ENCODE measurements around the gene GPD2.

The GPD2 gene

DNA sequence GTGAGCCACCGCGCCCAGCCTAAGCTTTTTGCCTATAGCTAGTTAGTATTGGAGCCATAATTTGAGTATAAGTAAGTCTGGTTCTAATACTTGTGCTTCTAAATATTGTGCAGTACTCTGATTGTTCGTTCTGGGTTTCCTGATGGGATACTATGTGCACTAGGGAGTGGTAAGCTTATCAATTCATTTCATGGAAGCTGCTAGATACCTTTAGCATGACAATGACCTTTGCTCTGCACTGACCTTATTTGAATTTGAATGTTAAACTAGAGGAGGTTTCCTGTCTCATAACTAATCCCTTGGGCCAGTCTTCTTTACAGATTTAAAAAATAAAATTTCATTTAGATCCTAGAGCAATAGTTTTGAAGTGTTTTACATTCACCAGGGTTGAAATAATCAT, 125.1 kb downstream of the GPD2 start:
- DNase-seq (ENCODE audit: low read depth), result no peak
- no peak overlapping the region for H3K4me3 ChIP-seq (replicated peaks; ENCODE audit: low read depth, low read length)
- TF ChIP-seq, protein P1, sequence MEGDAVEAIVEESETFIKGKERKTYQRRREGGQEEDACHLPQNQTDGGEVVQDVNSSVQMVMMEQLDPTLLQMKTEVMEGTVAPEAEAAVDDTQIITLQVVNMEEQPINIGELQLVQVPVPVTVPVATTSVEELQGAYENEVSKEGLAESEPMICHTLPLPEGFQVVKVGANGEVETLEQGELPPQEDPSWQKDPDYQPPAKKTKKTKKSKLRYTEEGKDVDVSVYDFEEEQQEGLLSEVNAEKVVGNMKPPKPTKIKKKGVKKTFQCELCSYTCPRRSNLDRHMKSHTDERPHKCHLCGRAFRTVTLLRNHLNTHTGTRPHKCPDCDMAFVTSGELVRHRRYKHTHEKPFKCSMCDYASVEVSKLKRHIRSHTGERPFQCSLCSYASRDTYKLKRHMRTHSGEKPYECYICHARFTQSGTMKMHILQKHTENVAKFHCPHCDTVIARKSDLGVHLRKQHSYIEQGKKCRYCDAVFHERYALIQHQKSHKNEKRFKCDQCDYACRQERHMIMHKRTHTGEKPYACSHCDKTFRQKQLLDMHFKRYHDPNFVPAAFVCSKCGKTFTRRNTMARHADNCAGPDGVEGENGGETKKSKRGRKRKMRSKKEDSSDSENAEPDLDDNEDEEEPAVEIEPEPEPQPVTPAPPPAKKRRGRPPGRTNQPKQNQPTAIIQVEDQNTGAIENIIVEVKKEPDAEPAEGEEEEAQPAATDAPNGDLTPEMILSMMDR (IDR thresholded peaks at IDR 0.05; ENCODE audit: low read length, missing control alignments), result no peak

DNA sequence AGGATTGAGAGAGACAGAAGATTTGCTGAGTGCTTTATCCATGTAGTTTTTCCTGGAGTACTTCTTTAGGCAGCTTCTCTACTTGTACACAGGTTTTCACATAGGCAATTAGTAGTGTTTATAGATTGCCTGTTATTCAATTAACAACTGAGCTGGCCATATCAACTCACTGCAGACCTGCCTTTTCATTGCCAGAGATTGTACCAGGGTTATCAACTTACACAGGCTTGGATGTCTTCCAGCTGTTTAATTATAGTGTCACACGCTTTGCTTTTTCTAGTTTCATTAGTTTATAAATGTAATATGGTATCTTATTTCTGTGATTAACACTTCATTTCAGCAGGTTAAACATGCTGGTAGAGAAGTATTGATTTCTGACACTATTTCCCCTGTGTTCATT, 125.9 kb downstream of the GPD2 start:
- no peak for DNase-seq (ENCODE audit: low read depth)
- TF ChIP-seq, protein P1 (IDR thresholded peaks at IDR 0.05; ENCODE audit: low read length, missing control alignments), result no peak
- H3K4me3 ChIP-seq (replicated peaks; ENCODE audit: low read depth, low read length), result no peak overlapping the region

DNA sequence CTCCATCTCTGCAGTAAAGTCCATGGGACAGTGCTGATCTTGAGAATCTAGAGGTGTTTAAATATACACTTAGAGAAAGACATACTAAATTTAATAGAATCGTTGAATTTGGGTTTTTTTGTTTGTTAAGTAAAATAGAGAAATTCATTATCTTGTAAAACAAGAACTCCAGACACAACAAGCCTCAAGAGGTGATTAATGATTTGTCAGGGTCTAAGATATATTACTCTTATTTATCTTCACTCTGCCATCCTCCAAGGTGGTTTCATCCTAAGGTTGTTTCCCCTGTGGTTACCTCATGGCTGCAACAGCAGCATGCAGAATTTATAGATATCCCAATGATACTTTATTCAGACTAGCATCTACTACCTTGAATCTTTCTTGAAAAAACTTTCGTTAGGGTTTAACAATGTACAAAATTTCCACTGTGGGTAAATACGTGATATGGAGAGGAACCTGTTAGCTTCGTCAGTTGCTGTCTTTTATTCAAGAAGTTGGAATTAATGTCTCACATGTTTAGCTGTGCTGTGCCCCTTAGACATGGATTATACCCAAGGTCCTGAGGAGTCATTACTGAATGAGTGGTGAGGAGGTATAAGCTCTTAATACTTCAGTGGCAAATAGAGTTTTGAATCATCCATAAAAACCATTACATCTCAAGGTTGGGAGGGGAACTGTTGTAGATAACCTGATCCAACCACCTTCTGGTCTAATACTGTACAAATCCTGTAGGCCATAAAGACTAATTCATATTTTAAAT, 128.0 kb downstream of the GPD2 start:
- TF ChIP-seq, protein P1 (IDR thresholded peaks at IDR 0.05; ENCODE audit: low read length, missing control alignments), result no peak
- DNase-seq (ENCODE audit: low read depth), result no peak
- H3K4me3 ChIP-seq (replicated peaks; ENCODE audit: low read depth, low read length), result no peak overlapping the region

DNA sequence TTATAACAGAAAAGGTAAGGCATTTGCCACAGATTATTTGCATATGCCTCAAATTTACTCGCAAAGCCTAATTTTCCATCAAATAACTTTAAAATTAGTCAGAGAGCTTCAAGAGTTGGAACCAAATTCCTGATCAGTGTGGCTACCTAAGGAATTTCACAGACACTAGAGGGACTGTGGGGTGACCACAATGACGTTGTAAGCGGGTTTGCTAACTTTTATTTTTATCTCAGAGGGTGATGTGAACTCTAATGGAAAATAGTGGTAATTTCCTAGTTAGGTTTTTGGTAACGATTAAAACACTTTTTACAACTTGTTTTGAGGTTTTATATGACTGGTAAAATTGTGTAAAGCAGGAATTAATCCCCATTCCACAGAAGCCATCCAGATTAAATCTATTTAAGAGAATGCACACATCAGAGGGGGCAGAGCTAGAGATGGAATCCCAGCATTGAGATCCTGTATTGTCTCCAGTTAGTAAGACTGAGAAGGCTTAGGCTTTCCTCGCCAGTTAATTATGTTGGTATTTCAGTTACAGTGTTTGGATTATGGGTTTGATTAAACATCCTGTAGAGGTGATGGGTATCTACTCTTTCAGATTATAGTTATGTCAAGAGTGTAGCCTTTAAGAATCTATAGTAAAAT, 129.0 kb downstream of the GPD2 start:
- DNase-seq (ENCODE audit: low read depth), result peak; percentile 69
- TF ChIP-seq, protein P1 (IDR thresholded peaks at IDR 0.05; ENCODE audit: low read length, missing control alignments), result no peak
- no peak overlapping the region for H3K4me3 ChIP-seq (replicated peaks; ENCODE audit: low read depth, low read length)

DNA sequence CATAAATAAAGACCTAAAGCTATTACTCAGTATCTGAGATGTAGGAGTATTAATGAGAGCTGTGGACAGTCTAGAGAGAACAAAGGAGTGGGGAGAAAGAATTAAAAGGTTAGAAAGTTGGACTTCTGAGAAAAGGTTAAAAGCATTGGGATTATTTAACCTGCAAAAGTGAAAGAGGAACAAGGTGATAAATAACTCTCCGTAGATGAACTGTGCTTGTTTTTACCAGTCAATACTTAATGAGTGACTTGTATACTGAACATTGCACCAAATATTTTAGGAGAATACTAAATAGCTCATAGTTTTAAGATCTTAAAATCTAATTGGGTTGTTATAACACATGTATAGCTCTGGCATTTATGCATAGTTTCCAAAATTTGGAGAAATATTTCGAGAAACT, 137.5 kb downstream of the GPD2 start:
- H3K4me3 ChIP-seq (replicated peaks; ENCODE audit: low read depth, low read length), result no peak overlapping the region
- DNase-seq (ENCODE audit: low read depth), result no peak
- TF ChIP-seq, protein P1 (IDR thresholded peaks at IDR 0.05; ENCODE audit: low read length, missing control alignments), result no peak

DNA sequence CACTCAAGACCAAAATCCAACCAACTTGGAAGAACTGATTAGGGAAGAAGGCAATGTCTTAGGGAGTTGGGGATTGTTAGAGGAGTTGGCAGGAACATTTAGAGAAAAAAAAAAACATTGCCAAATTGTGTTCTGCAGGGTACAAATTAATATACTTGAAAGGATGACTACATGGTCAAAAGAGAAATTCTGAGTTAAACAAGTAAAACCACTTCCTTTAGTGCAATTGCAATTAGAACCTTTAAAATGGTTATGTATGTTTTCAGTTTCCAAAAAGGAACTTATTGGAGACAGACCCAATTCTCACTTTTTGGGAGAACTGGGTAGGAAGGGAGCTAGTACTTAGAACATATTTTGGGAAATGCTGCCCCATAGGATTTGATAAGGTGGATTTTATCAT, 137.9 kb downstream of the GPD2 start:
- H3K4me3 ChIP-seq (replicated peaks; ENCODE audit: low read depth, low read length), result no peak overlapping the region
- TF ChIP-seq, protein P1 (IDR thresholded peaks at IDR 0.05; ENCODE audit: low read length, missing control alignments), result no peak
- no peak for DNase-seq (ENCODE audit: low read depth)
